GM19438 (cell line): ENCODE measurements around the gene GHR.

Experiments used
- ATAC-seq: cut with Tn5 transposase; IDR thresholded peaks from one replicate; pipeline ENCODE4 v1.9.1; 2021; ENCODE audit warnings: low read depth; ENCODE audit not compliant: unreplicated experiment

Gene GHR

DNA sequence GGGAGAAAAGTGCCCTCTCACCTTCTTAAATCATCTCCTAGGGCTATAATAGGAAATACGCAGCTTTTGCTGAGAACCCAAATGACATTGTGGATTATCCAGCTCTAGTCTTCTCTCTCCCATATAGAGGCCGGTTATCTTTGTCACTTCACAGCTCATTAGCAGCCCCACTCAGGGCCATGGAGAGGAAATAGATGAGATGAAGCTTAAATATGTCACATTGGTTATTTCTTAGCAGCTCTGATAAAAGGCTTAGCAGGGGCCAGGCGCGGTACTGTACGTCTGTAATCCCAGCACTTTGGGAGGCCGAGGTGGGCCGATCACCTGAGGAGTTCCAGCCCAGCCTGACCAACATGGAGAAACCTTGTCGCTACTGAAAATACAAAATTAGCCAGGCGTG lies 90.0 kb downstream of the GHR start:
- no peak for ATAC-seq

- ATAC-seq = no peak
Observed at GRCh38 chr5:42514754-42515153, 91.5 kb downstream of the GHR start.

GRCh38 chr5:42515504-42515903 lies 92.3 kb downstream of the GHR start:
- no peak for ATAC-seq

DNA sequence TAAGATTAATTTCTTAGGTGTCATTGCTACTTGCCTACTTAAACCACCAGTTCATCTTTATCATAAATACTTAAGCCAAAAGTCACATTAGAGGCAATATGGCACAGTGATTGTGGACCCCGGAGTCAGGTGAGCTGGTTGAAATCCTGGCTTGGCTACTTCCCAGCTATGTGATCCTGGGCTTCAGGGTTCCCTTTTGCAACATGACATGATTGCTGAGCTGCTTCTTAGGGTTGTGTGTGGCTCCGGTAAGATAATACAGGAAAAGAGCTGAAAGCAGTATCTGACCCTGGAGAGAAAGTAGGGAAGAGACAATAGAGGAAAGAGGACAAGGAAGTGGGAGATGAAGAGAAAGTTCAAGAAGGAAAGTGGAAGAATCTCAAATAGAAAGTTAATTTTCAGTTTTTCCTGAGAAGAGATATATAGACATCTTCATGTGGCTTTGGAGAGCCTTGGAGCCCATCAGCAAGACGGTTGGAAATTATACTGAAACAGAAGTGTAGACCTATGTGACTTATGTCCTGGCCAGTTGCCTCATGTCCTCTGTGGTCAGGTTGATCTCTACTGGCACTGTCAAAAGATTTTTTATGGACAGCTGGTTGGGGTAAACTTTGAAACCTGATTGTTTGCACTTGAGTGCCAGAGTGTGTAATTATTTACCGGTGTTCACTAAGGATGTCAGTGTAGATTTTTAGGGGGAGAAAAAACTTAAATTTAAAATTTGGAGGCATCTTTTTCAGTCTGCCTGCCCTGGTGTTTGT lies 93.2 kb downstream of the GHR start:
- no peak for ATAC-seq

DNA sequence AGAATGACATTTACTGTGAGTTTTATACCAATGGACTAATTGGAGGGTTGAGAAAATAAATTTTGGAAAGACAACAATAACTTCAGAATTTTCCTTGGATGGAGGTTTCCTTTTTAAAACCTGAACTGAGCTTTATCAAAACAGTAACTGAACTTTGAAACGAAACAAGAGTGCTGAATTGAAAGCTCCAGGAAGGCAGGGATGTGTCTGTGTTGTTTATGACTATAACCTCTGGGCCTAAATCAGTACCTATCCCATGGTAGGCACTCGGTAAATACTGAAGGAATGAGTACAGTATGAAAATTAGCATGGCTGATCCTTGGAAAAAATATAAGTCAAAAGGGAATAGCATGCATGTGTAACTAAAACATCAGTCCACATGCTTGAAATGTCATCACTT lies 93.9 kb downstream of the GHR start:
- no peak for ATAC-seq

DNA sequence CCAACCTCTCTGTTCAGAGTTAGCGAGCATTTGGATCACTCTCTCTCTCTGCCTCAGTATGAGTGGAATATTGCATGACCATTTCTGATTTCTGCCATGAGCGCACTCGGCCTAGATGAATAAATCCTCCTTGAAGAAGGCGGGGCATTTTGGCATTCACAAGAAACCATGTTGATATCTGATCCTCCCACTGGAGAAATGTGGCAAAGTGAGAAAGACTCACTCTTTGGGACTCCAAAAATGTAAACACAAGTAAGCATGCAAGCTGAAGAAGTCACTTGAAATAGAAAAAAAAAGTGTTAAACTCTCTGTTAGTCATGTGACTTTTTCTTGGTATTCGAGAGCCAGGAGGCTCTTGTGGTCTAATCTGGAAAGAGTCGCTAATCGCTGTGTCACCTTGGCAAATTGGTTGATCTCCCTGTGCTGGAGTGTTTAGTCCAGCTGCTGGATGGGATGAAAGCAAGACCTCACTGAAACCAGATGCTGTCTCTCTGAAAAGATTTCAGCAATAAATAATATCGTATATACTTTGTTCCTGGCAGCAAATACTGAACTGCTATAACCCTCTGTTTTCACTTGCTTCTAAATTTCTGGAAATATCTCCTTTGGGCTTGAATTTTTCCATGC lies 95.5 kb downstream of the GHR start:
- ATAC-seq = no peak

GRCh38 chr5:42520203-42520602 lies 97.0 kb downstream of the GHR start:
- no peak for ATAC-seq

GRCh38 chr5:42520957-42521356 lies 97.7 kb downstream of the GHR start:
- ATAC-seq = no peak

DNA sequence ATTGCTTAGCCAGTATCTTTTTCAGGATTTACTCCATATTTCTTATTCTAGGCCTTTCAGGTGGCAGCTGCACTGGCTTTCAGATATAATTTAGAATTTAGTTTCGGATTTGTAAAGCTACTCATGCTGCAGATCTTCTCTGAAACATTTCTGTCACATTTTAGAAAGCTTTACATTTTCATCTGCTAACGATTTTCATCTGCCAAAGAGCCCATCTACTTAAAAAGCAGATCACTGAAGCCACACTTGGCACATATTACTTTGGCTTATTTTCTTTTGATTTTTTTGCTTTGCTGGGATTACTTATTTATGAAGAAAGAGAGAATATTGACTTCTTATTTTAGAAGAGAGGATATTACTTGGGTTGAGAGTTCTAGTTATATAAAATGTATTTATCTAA lies 98.2 kb downstream of the GHR start:
- no peak for ATAC-seq

DNA sequence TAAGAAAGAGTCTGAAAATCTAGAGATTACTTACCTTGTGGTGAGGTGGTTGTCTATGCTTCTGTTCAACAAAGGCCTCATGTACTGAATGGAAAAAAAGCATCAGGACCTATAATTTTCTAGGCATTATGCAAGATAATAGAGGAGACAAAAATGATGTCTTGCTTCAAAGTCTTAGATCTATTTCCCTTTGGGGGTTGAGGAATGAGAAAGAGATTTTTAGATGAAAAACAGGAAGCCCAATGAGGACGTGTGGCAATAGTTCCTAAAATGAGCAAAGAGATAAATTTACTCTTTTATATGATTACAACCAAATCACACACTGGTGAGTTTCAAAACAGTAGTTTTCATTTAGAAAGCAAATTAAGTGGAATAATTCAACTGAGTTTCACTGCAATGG lies 99.5 kb downstream of the GHR start:
- ATAC-seq = no peak

DNA sequence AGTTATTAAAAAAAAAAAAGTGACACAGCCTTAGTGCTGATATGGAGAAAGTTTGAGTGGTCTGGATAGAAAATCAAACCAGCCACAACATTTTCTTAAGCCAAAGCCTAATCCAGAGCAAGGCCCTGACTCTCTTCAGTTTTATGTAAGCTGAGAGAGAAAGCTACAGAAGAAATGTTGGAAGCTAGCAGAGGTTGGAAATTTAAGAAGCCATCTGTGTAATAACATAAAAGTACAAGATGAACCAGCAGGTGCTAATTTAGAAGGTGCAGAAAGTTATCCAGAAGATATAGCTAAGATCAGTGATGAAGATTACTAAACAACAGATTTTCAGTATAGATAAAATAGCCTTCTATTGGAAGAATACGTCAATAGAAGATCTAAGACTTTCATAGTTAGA lies 102.9 kb downstream of the GHR start:
- ATAC-seq = no peak

GRCh38 chr5:42531611-42532010 lies 108.4 kb downstream of the GHR start:
- ATAC-seq = no peak

GRCh38 chr5:42542106-42542505 lies 118.9 kb downstream of the GHR start:
- no peak for ATAC-seq

DNA sequence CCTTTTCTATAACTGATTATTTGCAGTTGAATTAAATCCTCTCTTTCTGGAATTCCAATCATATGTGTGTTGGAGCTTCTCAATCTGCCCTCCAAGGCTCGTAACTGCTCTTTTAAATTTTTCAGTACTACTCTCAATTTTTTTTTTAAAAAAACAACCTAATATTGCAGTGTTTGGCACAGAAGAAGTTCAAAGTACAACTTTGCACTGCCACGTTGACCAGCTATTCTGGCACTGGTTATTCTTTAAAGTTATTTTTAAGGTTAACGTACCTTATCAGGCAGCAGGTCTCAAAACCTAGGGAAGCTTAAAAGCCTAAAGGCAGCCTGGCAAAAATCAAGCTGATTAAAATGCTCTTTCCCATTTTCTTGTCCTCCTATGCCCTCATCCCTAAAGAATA lies 120.5 kb downstream of the GHR start:
- no peak for ATAC-seq

GRCh38 chr5:42545038-42545437 lies 121.8 kb downstream of the GHR start:
- ATAC-seq = no peak

GRCh38 chr5:42547141-42547540 lies 123.9 kb downstream of the GHR start:
- ATAC-seq = no peak

- ATAC-seq = no peak
Observed at GRCh38 chr5:42547894-42548293, 124.7 kb downstream of the GHR start.

DNA sequence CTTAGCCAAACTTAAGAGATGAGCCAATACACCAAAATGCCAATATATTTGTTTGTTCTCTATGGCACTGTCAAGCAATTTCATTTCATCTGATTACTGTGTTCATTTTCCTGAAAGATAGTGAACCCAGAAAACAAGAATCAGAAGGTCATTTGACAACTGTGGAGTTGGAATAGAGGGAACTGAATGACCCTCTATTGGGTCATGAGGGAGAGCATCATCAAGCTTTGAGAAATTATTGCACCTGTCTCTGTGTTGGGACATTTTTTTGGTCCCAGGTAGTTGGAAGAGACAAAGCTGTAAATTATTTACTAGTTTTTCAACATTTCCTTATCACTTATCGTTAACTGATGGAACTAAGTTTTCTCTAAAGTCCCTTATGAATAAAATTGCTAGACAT lies 129.4 kb downstream of the GHR start:
- ATAC-seq = no peak

DNA sequence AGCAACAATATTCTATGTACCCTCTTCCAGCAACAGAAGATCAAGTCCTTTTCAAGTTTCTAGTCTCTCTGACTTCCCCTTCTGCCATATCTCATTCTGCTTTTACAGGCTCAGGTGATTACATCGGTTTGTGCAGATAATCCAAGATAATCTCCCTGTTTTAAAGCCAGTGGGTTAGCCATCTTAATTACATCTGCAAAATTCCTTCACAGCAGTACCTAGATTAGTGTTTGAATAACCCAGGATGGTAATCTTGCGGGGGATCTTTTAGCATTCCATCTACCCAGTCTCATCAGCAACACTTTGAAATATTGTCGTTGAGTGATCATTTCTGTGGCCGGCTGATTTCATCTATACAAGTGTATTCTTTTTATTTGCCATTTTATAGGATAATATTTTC lies 130.2 kb downstream of the GHR start:
- no peak for ATAC-seq

GRCh38 chr5:42555010-42555409 lies 131.8 kb downstream of the GHR start:
- no peak for ATAC-seq

- ATAC-seq = no peak
Observed at GRCh38 chr5:42555797-42556196, 132.6 kb downstream of the GHR start.

DNA sequence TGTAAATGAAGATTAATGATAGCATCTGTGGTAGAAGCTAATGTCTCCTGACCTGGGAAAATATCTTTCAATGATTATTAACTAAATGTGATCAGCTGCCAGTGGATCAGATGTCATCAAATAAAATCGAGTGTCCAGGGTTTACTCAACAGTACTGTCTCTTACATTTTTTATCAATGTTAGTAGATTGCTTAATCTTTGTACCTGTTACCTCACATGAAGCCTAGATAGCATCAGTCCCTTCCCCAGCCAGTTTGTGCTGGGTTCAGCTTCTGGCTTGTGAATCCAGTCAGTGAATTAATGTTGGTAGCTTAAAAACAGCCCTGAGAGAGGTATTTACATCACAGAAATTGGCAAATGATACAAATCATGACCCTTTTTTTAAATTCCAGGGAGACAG lies 134.4 kb downstream of the GHR start:
- no peak for ATAC-seq
